HFFc6 (cell line): ENCODE measurements around the gene LYSET. TPM values are rescaled to one million over a fixed set of nuclear protein-coding genes. Genes with fewer than 3 reads are reported as not detected.

Experiments
- DNase-seq: peaks from one replicate; pipeline ENCODE4 v3.0.0-alpha.2; 2018
- H3K27ac Mint-ChIP-seq: 2 replicates; pipeline ENCODE4 v1.8.0; 2020; ENCODE audit warnings: mild to moderate bottlenecking, mixed read lengths
- H3K27me3 Mint-ChIP-seq: 2 replicates; pipeline ENCODE4 v1.8.0; 2021; ENCODE audit warnings: mild to moderate bottlenecking, moderate library complexity, mixed read lengths; ENCODE audit not compliant: insufficient read depth
- H3K36me3 Mint-ChIP-seq: 2 replicates; pipeline ENCODE4 v1.8.0; 2021; ENCODE audit warnings: low read depth, mixed read lengths
- H3K4me1 Mint-ChIP-seq: 2 replicates; pipeline ENCODE4 v1.8.0; 2020; ENCODE audit warnings: low read depth, mixed read lengths
- H3K4me3 Mint-ChIP-seq: 2 replicates; pipeline ENCODE4 v1.8.0; 2020; ENCODE audit warnings: mild to moderate bottlenecking, moderate library complexity, mixed read lengths
- H3K9me3 Mint-ChIP-seq: 2 replicates; pipeline ENCODE4 v1.8.0; 2020; ENCODE audit warnings: mild to moderate bottlenecking, mixed read lengths
- total RNA-seq, 6 experiments: library from RNA; stranded (reverse); fragmentation: NEBNext Ultra II Directional; extraction: Animal tissue kit (Norgen Biotek cat#: 25700); gene quantifications; 2 replicates in 1 of 6; 3 replicates in 5 of 6; pipeline ENCODE4 v1.2.3, GENCODE V29; 2021
- TF ChIP-seq, protein P1 (sequence below): fragments of 200-600 bp; sonication (generic); IDR thresholded peaks from 2 replicates; pipeline ENCODE4 v1.5.0; 2021; ENCODE audit warnings: antibody characterized with exemption, mild to moderate bottlenecking

The LYSET gene
- total RNA-seq, 6 experiments from 2014 or later = 10.7 to 14.5 (median 12.8) TPM

DNA sequence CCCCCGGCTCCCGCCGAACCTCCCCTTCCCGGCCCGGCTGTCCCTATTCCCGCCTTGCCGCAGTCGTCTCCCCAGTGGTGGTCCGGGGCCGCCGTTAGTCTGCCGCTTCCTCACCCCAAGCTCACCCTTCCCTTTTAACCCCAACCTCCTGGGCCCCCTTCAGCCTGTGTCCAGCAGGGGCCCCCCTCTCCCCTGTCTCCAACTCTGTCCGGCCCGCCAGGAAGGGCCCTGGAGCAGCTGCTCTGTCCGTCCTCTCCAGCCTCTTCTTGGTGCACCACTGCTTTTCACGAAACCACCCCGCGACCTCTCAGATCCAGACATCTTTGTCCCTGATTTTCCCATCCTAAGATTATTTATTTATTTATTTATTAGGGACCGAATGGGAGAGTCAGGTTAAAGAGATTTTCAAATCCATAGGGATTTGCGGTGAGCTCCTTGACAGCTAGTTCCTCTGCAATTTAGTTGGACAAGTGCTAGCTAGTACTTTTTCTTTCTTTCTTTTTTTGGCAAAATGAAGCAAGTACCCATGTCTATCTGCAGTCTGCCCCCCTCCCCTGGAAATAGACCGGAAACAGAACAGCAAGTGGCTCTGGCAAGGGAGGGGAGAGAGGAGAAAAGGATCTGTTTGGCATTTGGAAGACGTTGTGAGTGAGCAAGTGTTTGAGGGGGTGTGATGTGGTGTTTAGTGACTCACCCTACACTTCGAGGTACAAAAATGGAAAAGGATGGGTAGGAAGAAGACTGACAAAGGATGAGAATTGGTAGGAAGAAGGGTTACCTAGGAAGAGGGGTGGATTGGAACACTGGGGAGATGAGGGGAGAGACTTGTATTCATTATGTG, 22.6 kb downstream of the LYSET start:
- H3K36me3 Mint-ChIP-seq = 0 out of 2 replicates have a peak, but pooled peaks cover 5% of the 10 kb centered on the region
- DNase-seq = peak; percentile 40
- H3K9me3 Mint-ChIP-seq = no peaks in the 10 kb centered on the region
- peak overlapping the region; percentile 90 for H3K4me3 Mint-ChIP-seq
- peak overlapping the region; percentile 77 for H3K27ac Mint-ChIP-seq
- H3K4me1 Mint-ChIP-seq = peaks cover 33% of the 10 kb centered on the region
- H3K27me3 Mint-ChIP-seq = peaks cover 1% of the 10 kb centered on the region; the same call in 1 of the 2 replicates
- TF ChIP-seq, protein P1, sequence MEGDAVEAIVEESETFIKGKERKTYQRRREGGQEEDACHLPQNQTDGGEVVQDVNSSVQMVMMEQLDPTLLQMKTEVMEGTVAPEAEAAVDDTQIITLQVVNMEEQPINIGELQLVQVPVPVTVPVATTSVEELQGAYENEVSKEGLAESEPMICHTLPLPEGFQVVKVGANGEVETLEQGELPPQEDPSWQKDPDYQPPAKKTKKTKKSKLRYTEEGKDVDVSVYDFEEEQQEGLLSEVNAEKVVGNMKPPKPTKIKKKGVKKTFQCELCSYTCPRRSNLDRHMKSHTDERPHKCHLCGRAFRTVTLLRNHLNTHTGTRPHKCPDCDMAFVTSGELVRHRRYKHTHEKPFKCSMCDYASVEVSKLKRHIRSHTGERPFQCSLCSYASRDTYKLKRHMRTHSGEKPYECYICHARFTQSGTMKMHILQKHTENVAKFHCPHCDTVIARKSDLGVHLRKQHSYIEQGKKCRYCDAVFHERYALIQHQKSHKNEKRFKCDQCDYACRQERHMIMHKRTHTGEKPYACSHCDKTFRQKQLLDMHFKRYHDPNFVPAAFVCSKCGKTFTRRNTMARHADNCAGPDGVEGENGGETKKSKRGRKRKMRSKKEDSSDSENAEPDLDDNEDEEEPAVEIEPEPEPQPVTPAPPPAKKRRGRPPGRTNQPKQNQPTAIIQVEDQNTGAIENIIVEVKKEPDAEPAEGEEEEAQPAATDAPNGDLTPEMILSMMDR = peak; percentile 60

DNA sequence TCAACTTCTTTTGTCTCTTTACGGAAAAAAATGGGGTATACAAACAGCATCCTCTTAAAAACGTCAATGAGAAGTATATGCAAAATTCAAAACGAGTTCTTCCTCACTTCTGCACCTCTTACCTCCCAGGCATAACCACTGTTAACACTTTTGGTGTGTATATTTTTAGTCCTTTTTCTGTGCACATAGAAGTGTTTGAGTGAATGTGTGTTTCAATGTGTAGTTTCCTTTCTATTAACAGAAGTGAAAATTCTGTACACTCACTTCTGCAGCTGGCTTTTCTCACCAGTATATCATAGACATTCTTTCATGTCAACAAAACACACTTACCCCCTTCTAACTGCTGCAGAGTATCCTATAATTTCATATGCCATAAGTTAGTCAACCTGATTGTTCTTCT, 27.3 kb downstream of the LYSET start:
- TF ChIP-seq, protein P1 = no peak
- Mint-ChIP-seq H3K9me3 (no peaks in the 10 kb centered on the region), H3K27ac (no peak overlapping the region), H3K4me1 (peaks cover 20% of the 10 kb centered on the region), H3K4me3 (no peak overlapping the region), H3K36me3 (no peaks in the 10 kb centered on the region), H3K27me3 (peaks cover 1% of the 10 kb centered on the region; the same call in 1 of the 2 replicates)
- no peak for DNase-seq

DNA sequence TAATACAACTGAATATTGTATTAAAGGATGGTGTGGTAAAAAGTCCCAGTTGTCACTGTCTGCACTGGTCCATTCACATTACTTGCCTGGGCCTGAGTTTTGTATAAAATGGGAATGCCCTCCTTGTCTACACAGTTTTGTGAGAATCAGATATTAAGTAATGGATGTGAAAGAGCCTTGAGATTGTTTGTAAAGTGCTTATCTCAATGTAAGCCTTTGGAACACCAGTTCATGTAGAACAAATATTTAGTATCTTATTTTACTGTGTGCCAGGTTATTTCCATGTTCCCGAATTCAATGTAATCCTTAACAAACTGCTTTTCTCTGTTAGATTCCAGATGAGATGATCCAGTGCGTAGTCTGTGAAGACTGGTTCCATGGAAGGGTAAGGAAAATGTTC, 29.5 kb downstream of the LYSET start:
- Mint-ChIP-seq H3K36me3 (peaks cover 4% of the 10 kb centered on the region; the same call in 1 of the 2 replicates), H3K27me3 (no peaks in the 10 kb centered on the region), H3K4me1 (peaks cover under 1% of the 10 kb centered on the region), H3K27ac (no peak overlapping the region), H3K4me3 (no peak overlapping the region), H3K9me3 (no peaks in the 10 kb centered on the region)
- TF ChIP-seq, protein P1 = no peak
- no peak for DNase-seq

DNA sequence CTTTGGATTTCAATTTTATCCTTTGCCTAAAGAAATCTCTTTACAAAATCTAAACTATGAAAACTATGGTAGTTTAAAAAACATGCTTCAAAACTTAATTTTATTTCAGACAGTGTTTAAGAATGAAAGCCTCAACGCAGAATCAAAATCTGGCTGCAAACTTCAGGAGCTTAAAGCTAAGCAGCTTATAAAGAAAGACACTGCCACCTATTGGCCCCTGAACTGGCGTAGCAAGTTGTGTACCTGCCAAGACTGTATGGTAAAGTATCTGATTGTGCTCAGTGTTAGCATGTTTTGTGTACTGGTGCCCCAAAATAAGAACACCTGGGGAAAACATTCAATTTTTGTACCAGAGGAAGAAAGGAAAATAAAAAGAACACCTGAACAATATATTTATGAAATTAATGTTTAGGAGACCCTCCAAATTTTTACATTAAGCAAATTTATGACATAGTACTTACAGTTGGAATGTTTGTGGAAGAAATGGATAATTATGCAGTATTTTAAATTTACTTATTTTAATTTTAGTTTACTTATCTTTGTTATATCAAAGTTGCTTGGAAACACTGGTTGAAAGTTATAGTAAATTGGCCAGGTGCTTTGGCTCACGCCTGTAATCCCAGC, 34.1 kb downstream of the LYSET start:
- Mint-ChIP-seq H3K4me1 (no peaks in the 10 kb centered on the region), H3K27me3 (no peaks in the 10 kb centered on the region), H3K4me3 (no peak overlapping the region), H3K27ac (no peak overlapping the region), H3K9me3 (no peaks in the 10 kb centered on the region), H3K36me3 (peaks cover 10% of the 10 kb centered on the region)
- DNase-seq = peak; percentile 51
- TF ChIP-seq, protein P1 = peak; percentile 75

DNA sequence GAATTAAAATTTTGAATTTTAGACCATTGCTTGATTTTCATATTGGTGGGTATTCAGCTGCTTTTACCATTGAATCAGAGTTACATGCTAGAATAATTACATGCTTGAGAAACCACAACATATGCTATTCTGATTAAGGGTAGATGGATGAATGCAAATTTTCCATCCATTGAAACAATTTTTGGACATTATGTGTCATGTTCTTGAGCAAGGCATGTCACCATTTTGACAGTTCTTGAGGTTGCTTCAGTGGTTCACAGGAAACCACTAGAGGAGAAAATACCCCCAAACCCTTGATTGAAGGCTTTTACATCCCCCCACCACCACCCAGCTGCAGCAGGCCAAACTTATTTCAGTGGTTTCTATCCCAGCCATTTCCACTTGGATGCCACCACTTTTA, 35.4 kb downstream of the LYSET start:
- no peak for DNase-seq
- no peak overlapping the region for H3K4me3 Mint-ChIP-seq
- no peak overlapping the region for H3K27ac Mint-ChIP-seq
- no peaks in the 10 kb centered on the region for H3K9me3 Mint-ChIP-seq
- TF ChIP-seq, protein P1 = no peak
- H3K36me3 Mint-ChIP-seq = peaks cover 10% of the 10 kb centered on the region
- H3K27me3 Mint-ChIP-seq = no peaks in the 10 kb centered on the region
- no peaks in the 10 kb centered on the region for H3K4me1 Mint-ChIP-seq
